GF-D8 (cell line): ENCODE measurements around the gene BBC3.
"Not testable (repeated sequence)": the region's sequence is repeated elsewhere in the genome, so short reads cannot be mapped to it uniquely, and the experiment has no call there.

Source experiments
- DNase-seq: peaks from one replicate; lab custom pipeline; 2025; lab: John Stamatoyannopoulos, UW

BBC3 gene, protein sequence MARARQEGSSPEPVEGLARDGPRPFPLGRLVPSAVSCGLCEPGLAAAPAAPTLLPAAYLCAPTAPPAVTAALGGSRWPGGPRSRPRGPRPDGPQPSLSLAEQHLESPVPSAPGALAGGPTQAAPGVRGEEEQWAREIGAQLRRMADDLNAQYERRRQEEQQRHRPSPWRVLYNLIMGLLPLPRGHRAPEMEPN

DNA sequence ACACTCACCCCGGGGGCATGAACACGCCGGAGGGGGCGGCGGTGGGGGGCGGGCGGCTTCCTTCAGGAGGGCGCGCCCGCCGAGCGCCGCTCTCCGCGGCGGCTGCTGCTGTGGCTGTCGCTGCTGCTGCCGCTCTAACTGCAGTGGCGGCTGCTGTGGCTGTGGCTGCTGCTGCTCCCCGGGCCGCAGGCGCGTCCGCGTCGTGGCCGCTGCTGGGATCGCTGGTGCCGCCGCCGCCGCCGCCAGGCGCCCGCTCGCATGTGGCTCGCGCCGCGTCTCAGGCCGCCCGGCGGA is at the start of gene BBC3:
BBC3 (minus strand) TSS at position 279 of the 294 bp plus-strand sequence. CDS start 2,768 bp downstream, outside the sequence.
- DNase-seq = no peak

- no peak for DNase-seq
Measured at GRCh38 chr19:47280183-47280797, 49.3 kb upstream of the BBC3 start.

GRCh38 chr19:47276513-47276912 is 45.5 kb upstream of the BBC3 start:
- DNase-seq = not testable (repeated sequence)

- DNase-seq = no peak
Measured at GRCh38 chr19:47275791-47276461, 44.9 kb upstream of the BBC3 start.

DNA sequence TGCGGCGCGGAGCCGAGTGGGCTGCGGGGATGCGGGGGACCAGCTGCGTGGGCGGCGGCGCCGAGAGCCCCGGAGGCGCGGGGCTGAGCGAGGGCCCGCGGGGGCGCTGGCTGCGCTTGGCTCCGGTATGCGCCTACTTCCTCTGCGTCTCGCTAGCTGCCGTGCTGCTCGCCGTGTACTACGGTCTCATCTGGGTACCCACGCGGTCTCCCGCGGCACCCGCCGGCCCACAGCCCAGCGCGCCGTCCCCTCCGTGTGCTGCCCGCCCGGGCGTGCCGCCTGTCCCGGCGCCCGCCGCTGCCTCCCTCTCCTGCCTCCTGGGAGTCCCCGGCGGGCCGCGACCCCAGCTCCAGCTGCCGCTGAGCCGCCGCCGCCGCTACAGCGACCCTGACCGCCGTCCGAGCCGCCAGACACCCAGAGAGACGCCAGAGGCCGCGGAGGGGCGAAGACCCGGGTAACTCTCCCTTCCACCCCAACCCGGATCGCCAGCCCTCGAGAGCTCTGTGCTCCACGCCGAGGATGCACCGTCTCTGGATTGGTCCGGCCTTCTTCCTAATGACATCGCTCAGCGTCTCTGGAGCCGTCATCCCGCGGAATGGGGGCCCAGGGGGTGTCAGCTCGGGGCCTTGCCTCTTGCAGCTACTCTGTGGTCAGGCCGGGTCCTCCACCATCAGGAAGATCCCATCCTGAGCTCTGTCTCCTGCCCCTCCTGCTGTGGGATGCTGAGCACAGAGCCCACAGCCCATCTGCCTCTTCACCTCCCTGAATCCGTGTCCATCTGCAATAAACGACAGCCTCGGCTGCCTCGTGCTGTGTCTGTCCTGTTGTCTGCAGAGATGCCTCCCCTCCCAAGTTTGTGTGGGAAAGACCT is 44.1 kb upstream of the BBC3 start:
- DNase-seq = no peak

DNA sequence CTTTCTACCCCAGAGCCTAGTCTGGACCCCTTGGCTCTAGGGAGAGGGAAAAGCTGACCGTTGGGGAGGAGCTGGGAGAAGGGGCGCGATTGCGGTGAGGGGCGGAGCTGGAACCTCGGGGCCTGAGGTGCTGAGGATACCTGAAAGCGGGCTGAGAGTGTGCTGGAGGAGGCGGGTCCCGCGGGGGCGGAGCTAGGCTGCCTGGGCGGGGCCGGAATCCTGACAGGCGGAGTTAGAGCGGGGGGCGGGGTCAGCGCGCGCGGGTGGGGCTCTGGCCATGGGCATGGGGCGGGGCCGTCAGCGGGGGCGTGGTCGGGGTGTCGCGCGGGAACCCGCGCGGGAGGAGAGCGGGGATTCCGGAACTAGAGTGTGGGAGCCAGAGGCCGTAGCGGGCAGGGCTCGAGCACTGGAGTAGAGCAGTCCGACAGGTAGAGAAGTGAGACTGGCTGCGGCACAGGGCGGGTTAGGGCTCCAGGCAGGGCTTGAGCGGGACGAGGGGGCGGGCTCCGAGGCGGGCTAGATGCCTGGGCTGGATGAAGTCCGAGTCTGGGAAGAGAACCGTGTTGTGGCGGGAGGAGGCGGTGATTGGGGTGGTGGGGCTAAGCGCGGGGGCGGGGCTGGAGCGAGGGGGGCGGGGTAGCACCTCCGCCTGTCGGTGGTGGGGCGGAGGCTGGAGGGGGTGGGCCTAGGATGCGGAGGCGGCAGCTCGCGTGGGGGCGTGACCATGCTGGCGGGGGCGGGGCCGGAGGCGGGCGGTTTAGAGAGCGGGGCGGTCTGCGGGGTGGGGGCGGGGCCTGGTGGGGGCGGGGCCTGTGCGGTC is 43.3 kb upstream of the BBC3 start, which contains the start of gene INAFM1:
INAFM1 (plus strand) TSS at position 815 of the 820 bp plus-strand sequence. CDS start 35 bp downstream, outside the sequence.
- peak; percentile 75 for DNase-seq

DNA sequence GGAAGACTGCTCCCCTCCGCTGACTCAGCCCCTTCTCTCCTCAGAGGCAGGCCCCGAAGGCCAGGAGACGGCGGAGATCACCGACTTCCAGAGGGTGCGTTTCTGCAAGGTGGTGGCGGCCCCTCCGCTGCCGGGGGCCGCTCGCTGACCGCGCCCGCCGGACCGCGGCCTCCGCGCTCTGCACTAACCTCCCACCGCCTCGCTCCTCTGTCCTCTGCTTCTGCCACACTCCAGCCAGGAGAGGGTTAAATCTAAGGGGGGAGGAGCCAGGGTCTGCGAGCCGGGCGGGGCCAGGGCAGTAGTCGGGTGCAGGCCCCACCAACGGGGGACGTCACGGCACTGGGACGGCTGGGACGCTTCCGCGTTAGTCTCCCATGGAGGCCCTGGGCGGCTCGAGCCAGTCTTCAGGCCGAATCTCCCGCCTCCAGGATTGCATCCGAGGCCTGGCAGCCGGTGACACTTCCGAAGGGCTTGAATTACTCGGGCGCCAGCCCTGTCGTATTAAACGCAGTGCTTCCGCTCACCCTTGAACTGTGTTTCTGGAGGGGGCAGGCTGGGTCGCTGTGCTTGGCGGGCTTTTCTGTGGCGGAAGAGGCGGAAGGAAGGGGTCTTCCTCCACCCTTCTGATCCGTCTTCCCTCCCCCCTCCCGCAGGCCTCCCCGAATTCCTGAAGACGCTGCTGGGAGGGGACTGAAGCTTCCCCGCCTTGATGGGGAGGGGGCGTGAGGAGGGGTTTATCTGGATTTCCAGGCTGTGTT is 42.5 kb upstream of the BBC3 start:
- DNase-seq = peak; percentile 61

GRCh38 chr19:47272448-47273312 is 41.7 kb upstream of the BBC3 start:
- DNase-seq = peak; percentile 41

DNA sequence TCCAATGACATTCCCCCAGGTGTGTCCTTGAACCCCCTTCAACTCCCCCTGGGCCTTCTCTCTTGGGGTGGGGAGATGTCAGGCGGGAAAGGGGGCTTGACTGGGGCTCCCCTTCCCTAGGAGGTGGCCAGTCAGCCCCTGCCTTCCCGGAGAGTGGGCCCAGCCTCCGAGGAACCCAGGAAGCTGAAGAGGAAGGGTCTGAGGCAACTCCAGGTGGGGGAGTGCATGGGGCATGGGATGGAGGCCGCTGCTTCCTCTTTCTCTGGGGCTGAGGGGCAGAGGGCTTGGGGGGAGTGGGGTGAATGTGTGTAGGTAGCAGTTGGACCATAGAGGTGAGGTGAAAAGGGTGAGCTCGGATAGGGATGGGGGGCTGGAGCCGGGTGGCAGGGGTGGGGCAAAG is 41.0 kb upstream of the BBC3 start:
- peak; percentile 2 for DNase-seq

- no peak for DNase-seq
Measured at GRCh38 chr19:47270408-47270807, 39.4 kb upstream of the BBC3 start.

DNA sequence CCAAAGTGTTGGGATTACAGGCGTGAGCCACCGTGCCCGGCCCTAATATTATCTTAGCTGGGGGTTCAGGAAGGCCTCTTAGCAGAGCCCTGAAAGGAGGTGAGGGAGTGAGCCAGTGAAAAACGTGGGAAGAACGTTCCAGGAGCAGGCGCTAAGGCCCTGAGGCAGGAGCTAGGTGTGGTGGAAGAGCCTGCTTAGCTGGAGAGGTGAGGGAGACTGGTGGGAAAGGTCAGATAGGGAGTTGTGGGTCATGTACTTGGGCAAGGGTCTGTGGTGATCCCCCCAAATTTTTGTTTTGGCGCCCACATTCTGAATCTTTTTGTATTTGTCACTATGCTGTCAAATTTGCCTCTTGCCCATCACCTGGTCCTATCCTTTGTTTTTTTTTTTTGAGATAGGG is 38.6 kb upstream of the BBC3 start:
- no peak for DNase-seq

DNA sequence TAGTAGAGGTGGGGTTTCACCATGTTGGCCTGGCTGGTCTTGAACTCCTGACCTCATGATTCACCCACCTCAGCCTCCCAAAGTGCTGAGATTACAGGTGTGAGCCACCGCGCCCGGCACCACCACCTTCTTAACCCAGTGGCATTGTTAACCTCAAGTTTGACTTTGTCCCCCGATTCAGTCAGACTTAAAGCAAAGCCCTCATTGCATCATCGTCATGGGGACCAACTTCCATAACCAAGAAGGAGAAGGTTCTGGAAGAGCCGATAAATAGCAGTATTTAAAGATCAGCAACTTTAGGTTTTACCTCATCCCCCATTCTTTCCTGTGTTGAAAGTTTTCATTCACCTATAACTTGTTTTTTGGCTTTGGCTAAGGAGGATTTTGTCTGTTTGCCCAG is 37.0 kb upstream of the BBC3 start:
- no peak for DNase-seq

- no peak for DNase-seq
Measured at GRCh38 chr19:47267350-47267759, 36.4 kb upstream of the BBC3 start.

GRCh38 chr19:47266401-47266941 is 35.5 kb upstream of the BBC3 start:
- DNase-seq = no peak

DNA sequence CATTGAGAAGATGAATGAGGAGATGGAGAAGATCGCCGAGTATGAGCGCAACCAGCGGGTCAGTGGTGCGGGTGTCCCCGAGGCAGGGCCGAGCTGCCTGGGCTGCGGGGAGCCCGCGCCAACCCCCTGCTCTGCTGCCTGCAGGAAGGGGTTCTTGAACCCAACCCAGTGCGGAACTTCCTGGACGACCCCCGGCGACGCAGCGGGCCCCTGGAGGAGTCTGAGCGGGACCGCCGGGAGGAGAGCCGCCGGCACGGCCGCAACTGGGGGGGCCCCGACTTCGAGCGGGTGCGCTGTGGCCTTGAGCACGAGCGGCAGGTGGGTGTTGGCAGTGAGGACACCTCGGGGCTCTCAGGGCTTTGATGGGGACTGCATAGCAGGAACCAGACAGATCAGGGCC is 33.6 kb upstream of the BBC3 start:
- no peak for DNase-seq

DNA sequence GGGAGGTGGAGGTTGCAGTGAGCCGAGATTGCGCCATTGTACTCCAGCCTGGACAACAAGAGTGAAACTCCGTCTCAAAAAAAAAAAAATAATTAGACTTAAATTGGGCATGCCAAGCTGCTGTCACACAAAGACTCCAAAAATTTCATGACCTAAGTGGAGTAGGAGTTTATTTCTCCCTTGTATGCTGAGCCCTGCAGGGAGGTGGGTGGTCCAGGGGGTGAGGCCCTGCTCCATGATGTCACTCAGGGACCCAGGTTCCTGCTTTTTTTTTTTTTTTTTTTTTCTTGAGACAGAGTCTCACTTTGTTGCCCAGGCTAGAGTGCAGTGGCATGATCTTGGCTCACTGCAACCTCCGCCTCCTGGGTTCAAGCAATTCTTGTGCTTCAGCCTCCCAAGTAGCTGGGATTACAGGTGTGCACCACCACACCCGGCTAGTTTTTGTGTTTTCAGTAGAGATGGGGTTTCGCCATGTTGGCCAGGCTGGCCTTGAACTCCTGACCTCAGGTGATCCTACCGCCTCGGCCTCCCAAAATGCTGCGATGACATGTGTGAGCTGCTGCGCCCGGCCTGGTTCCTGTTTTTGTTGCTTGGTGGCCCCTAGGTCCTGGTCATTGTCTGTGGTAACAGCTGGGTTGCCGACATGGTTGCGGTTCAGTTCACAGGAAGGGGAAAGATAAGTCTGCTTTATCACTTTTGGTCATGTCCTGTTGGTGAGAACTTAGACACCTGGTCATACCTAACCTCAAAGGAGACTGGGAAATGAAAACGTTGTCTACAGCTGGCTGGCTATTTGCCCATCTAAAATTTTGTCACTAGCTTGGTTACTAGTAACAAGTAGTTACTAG is 31.2 kb upstream of the BBC3 start:
- peak; percentile 97 for DNase-seq

GRCh38 chr19:47260476-47260875 is 29.5 kb upstream of the BBC3 start:
- DNase-seq = no peak

- no peak for DNase-seq
Measured at GRCh38 chr19:47258895-47259555, 28.0 kb upstream of the BBC3 start.
